NCI-H226 (cell line): ENCODE results near the gene PAMR1.

Source experiments
- DNase-seq: peaks from one replicate; pipeline ENCODE4 v3.0.0-alpha.2; 2015

The PAMR1 gene

DNA sequence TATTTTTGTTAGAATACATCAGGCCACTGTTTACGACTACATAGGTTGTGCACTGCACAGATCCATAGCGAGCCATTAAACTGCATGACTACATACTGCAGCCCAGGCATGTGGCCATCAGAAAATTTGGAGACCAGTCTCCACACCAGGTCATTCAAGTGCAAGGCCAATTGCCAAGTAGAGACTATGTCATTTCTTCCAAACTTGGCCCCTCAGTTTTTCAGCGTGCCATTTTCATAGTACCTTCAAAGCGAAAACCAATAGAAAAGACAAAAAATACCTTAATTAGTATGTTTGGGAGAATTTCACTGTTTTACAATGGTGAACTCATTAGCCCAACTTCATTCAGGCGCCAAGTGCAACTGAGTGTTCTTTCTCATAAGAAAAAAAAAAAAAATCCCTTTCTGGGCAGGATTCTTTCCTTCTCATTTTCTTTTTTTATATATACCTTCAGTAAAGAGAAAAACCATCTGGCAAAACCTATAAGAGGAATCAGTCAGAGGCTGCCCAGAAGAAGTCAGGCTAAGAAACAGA, 30.4 kb downstream of the PAMR1 start:
- DNase-seq = no peak

DNA sequence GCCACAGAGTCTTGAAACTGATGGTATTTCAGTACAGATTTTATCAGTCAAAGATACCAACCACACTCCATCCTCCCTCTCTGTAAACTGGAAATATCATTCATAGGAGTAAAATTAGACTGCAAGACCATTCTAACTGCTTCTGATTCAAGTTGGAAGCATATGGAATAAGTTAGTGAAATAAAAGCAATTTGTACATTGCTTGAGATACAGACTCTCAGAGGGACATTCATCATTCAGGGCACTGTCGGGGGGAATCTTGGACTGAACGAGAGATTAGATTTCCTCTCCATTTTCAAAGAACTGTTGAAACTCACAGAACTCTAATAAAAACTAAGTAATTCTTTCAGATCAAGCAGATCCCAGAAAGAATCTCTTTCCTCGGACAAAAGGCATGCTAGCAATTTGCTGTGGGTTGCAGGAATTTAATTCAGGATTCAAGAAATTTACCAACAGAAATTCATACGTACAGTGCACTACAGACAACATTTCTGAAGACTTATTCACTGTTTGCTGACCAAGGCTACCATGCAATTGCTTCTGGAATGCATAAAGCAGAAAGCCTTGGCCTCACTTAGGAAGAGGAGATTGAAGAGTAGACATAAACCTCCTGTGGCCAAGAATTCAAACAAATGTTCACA, 34.1 kb downstream of the PAMR1 start:
- peak; percentile 78 for DNase-seq

DNA sequence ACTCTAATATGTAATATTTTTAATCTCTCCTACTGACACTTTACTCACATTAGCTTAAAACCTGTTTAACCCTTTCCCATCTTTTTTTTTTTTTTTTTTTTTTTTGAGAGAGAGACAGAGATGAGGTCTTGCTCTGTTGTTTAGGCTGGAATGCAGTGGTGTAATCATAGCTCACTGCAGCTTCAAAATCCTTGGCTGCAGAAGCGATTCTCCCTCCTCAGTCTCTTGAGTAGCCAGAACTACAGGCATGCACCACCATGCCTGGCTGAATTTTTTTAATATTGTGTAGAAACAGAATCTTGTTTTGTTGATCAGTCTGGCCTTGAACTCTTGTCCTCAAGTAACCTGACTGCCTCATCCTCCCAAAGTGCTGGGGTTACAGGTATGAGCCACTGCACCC, 37.3 kb downstream of the PAMR1 start:
- no peak for DNase-seq

DNA sequence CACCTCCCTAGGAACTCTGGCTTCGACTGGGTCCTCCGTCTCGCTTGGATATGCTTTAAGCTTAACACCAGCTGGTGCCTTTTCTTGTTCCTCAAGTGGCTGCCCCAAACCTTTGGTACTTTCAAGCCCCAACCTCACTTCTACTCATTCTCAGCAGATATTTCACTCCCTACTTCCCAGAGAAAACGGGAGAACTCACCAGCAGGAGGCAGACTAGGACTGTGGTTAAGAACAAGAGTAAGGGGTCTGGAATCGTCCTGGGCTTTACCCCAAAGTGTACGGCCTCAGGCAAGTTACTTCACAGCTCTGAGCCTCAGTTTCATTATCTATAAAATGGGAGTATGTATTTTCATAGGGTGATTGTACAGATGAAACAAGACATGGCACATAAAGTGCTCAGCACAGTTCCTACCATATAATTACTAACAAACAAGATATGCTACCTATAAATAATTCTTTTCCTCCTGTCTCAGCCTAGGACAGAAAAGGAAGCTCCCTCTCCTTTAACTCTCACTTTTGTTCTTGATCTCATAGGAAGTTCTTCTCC, 37.8 kb downstream of the PAMR1 start:
- no peak for DNase-seq

DNA sequence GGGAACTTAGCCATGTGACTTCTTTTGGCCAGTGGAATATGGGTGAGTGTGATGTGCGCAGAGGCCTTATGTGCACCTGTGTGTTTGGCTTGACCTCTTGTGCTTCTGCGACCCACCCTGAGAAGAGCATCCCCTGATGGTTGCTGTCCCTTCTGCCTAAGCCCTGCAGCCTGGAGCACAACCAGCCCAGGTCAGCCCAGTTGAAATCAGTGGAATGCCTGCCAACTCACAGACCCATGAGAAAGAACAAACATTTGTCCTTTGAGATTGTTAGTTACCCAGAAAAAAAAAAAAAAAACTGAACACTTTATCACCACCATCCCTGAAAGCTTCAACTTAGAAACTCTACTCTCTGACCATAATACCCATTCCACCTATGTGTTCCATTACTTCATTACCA, 38.5 kb downstream of the PAMR1 start:
- DNase-seq = no peak

DNA sequence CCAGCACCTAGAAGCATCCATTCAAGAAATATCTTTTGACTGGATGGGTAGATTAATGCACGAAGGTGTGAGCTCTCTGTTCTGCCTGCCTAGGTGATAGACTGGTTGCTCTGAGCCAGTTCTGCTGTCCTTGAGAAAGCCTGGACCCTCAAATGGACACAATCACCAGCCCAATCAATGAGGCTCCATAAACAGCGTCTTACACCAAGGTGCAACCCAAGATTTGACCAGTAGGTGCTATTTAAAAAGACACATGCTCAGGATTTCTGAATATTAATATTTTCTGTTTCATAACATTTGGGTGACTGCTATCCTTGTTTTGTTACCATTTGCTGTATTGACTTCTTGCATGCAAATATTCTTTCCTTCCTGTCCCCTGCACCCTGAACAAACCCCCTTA, 39.0 kb downstream of the PAMR1 start:
- no peak for DNase-seq

DNA sequence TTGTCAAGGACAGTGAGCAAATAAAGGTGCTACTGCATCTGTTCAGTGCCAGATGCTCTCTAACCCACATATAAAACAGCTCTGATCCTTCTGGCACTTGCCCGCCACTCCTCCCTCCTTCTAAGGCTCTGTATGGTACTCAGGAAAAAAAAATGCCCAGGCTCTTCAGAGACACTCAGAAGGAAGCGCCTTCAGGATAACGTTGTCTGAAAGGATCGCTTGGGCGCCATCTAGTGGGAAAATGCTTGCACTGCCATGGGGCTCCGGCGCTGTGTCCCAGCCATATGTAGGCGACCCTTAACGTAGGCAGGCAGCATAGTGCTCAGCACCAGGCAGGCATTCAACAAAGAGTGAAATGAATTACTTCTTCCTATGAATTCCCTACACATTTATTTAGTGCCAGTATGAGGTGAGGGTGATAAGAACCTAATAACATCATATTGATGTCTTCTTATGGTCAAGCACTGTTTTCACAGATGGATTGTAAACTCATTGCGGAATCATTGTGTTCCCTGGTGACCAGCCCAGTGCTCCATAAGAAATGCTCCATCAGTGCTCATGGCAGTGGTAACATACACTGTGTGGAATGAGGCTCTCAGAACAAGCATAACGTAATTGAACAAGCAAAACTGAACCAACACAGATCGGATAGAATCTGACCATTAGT, 39.6 kb downstream of the PAMR1 start:
- DNase-seq = peak; percentile 63

DNA sequence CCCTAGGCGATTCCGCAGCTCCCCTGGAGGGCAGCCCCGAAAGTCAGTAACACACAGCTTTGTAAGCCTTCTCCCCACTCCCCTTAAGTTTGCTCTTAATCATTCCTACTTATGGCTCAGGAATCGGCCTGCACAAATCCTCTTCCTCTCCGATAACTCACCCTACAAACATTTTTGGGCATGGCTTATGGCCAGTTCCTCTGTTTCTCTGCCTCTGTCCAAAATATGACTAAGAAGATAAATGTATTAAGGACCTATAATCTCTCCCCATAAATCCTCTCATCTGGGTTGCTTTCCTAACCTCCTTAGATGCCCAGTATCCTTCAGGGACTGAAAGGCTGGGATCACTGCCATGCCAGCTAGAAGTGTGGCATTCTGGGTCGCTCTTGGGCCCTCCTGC, 41.0 kb downstream of the PAMR1 start:
- DNase-seq = peak; percentile 11

DNA sequence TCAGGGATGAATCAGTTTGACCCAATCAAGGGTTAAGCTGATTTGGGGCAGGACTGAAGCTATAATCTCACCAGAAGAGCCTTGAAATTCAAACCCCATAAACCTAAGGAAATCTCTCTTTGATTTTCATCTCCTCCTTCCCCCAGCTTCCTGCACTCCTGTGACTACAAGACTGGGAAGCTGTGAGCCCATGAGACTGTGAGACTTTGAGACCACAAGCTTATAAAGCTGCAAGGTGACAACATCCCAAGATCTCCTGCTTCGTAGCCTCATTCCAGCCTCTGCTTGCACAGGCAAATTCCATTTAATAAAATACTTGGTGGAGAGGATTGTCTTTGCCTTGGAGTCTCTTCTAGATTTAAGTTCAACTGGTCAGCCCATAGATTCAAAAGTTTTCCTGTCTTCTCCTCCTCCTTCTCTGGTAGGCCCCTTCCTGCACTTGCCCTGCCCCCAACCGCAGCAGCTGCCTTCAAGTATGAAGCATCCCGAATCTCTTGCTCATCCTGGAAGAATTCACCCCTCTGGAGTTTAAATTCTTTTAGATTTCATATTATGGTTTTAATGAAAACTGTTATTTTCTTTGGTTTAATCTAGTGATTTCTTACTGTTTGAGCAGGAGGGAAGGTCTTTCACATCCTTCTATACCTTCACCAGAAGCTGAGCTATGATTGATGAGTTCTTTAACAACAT, 42.1 kb downstream of the PAMR1 start:
- DNase-seq = no peak

DNA sequence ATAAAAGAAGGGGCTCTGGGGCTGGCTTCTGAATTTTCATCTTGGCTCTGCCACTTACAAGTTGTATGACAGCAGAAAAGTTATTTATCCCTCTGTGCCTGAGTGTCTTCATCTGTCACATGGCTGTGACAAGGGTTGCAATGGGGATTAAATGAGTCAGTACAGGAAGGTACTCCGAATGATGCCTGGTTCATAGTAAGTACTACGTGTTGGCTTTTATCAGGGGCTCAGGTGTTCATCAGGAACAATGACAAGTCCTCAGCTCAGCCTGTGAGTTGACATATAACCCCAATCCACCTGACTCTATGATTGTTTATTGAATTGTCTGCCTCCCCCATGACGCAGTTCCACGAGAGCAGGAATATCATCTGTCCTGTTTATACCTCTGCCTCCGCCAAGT, 45.7 kb downstream of the PAMR1 start:
- DNase-seq = no peak

DNA sequence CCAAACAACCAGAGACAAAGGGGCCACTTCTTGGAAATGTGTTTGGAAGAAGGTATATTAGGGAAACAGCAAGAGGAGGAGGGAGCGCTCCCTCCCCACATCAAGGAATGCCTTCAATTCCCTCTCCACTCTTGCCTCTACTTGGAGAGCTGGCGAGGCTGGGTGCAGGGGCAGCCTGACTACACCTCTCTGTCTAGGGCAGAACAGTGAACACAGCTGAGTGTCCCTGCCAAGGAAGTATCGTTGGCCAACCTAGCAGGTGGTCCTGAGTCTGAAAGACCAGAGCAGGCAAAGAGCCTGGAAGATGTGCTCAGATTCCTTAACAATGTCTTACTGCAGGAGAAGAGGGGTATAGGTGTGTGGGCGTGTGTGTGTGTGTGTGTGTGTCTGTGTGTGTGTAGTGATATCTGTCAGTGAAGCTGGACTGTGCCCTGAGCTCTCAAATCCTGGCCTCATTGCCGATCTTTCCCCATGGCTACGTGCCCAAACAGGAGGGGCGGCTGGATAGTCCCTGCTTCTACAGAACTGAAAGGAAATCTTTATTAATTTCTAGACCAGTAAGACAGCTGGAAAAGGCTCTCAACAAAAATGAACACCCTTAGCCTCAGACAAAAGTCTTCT, 46.8 kb downstream of the PAMR1 start:
- no peak for DNase-seq

DNA sequence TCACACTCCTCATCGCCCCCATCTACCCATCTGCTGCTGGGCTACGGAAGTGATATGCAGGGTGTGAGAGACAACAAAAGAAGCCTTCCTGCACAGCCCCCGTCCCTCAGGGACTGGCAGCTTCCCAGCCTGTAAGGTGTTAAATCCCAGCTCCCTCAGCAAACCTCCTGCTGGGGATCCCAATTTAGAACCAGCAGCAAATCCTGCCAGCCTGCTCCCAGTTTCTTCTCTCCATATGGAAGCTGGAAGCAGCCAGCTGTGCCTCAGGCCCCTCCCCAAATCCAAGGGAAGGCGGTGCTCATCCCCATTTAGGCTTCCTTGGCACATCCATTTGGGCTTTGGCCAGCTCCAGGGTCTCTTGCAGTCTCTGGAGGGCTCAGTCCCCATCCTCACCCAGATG, 47.5 kb downstream of the PAMR1 start:
- no peak for DNase-seq

DNA sequence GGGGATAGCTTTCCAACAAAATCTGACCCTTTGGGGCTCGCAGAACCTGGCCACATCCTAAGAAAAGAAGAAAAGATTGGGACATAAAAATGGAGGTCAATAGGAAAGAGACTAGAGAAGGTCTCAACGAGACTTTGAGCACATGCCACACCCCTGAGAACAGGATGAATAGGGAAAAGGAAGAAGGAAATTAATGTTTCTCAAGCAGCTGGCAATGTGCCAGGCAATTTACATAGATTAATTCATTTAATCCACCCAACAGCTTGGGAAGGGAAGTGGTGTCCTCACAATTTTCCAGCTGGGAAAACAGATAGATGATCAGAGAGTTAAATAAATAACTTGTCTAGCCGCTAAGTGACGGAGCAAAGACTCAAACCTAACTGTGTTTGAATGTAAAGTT, 50.7 kb downstream of the PAMR1 start:
- DNase-seq = no peak

DNA sequence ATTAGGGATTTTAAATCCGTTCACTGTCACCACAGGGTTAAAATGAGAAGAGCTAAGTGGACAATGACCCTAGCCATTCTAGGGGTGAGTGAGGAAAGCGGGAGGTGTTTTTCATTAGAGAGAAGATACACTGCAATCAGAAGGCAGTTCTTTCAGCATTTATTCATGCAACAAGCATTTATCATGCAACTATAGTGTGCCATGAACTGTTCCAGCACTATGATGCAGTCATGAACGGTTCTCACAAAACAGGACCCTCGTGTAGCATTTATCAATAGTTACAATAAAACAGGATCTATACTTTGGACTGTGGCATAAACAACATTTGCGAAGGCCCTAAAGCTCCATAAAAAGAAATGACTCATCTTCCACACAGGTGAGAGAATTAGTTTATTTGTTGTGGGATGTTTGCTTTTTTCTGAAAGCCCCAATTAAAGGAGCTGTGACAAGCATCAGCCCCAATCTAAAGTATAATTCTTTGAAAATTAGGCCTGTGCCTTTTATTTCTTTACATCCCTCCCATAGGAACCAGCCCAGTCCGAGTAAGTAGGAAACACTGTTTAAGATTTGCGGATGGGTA, 51.5 kb downstream of the PAMR1 start:
- no peak for DNase-seq

DNA sequence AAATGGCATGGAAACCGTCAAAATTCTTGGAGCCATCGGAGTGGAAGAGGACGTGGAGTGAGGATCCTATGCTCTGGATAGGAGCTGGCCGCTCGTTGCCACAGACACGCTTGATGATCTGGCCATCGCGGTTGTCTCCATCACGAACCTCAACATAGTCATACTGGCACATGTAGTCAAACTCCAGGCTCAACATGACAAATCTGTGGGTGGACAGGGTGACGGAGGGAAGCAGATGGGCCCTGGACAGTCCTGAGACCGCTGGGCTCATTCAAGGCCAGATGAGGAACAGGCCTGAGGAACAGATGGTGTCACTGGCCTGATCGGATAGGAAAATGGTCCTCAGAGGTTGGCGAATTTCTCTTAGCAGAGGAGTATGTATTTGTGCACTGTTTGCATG, 54.8 kb downstream of the PAMR1 start:
- no peak for DNase-seq

DNA sequence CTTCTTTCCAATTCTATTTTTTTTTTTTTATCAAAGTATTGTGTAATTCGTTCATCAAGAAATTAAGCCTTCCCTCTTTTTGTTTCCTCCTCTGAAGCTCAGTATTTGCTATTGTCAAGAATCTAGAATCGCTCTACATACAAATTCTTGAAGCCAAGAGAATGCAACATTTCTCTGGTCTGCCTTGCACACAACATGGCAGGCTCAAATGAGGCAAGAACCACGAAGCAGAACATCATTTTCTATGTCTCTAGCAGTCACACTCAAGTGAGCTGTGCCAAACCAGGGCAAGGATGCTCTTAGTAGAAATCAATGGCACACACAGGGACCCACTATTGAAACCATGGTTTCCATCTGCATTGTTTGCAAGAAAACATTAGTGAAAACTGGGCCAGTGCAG, 59.4 kb downstream of the PAMR1 start:
- DNase-seq = no peak

DNA sequence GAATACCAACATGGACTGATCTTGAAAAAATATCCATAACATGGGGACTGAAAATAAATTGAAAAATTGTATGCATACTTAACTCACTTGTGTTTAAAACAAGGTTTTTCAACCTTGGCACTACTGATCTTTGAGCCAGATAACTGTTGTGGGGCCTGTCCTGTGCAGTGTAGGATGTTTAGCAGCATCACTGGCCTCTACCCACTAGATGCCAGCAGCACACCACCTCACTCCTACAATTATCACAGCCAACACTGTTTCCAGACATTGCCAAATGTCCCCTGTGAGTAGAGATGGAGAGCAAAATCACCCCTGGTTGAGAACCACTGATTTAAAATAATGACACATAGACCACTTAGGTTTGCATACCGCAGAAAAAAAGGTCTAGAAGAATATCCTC, 61.1 kb downstream of the PAMR1 start:
- DNase-seq = no peak

DNA sequence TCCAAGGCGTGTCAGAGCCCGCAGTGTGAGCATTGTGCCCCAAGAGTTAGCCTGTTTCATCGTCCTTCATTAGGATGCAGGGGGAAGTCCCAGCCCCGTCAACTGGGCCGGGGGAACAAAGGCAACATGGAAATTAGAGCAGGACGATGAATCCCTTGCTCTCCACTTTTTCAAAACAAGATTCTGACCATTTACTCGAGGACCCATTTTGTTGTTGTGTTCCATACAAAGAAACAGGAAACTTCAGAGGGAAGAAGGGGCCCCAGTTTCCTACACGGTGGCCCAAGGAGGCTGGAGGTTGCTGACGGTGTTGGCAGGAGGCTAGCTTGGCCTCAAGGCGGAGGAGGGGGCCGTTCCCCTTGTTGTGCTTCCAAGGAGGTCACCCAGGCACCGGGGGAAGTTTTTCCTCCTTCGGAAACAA, 62.1 kb downstream of the PAMR1 start:
- no peak for DNase-seq

DNA sequence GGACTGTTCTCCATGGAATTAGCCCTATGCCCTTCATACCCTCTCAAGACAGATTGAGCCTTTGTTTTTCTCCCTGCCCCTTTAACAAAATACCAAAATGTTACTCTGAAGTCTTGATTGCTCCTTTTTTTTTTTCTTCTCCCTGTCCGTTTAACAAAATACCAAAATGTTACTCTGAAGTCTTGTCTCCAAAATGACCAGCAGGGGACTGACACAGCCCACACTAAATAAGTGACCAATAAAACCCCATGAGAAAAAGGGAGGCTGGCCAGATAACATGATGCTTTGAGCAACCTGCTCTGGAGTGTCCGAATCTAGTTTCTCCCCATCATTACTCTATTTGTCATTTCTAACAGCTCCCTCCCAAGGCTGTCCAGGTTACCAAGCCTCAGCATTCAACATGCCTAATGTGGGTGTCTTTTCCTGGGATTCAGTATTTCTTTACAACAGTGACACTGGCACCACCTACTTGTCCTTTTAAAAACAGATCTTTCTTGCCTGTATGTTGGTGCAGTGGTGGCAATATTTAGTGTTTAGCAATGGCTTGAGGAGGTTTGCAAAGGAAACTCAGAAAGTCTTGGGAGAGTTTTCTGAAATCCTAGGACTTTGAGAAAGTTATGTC, 63.4 kb downstream of the PAMR1 start:
- no peak for DNase-seq

DNA sequence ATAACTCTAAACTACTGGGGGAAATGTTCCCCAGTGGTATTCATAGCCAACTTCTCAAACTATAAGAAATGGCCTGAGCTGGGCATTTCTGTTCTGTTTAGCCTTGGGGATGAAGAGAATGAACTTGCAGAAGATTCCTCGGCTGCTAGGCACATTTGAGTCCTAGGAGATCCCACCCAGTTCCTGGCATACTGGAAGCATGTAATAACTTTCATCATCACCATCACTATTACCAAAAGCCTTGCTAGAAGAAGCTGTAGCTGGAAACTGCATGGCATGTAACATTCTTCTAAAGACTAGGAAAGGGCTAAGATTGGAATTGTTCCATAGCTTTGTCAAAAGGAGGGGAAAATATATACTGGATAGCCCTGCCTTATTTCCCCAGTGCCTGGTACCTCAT, 65.9 kb downstream of the PAMR1 start:
- no peak for DNase-seq

DNA sequence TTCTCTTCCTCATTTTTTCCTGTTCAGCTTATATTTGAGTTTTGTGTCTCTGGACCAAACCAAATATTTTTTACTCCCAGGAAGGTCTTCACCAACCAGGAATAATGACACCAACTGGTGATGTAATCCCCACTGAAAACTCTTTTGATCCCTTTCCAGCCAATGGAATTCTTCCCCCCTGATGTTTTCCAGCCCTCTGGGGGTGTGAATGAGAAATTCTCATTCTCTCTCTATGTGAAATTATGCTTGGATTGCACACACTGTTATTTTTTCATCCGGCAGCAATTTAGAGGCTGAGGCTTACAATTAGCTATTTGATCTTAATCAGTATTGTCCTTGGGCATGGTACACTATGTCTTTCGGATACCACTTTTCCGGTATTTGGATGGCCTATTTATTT, 66.6 kb downstream of the PAMR1 start:
- DNase-seq = no peak

DNA sequence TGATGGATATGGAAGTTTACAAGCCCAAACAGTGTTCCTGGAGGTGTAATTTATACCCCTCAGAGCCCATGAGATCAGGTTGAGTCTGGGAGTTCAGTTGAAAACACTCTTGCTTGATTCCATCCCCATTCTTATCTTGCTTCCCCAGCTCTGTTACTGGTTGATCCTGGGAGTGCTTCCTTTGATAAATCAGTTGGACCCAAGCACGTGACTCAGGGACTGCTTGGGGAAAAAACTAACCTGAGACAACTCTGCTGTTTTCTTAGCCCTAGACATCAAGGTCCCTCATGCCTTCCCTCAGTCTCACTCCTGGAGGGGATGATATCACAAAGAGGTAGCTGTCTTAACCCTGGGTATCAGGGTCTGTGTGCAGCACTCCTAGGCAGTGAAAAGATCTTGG, 71.1 kb downstream of the PAMR1 start:
- no peak for DNase-seq
